Right renal cortex interstitium (tissue), 3 donors: ENCODE results near the gene MAU2. TPM values are rescaled to one million over a fixed set of nuclear protein-coding genes. Genes with fewer than 3 reads are reported as not detected.

Source experiments
- DNase-seq, 3 donors: peaks; one replicate each; pipeline ENCODE4 v3.0.0-alpha.2; 2013; ENCODE audit warnings: low read depth in 3 of 3, low spot score in 2 of 3
- polyA plus RNA-seq, 3 donors: library from polyadenylated mRNA; unstranded; fragments of 120-200 nt; gene quantifications; one replicate each; pipeline ENCODE4 v1.2.1, GENCODE V29; 2013; ENCODE audit not compliant: insufficient read length in 3 of 3

Gene MAU2
- 10 to 100 TPM; 36.6 to 41.3 (median 38.6) TPM for polyA plus RNA-seq

- DNase-seq = peak; percentile 85 to 91 (median 87)
These were observed at the start of gene MAU2, which contains the start of gene SUGP1 for GRCh38 chr19:19320361-19321140. Gene MAU2, plus strand, starts transcription at chr19:19320829. Its CDS starts 31 bp downstream, at chr19:19320860. Gene SUGP1, minus strand, starts transcription at chr19:19320509. Its CDS starts 13 bp downstream, at chr19:19320496.

GRCh38 chr19:19271828-19272599 is 48.6 kb upstream of the MAU2 start:
- DNase-seq = no peak

- no peak for DNase-seq
These were observed 46.5 kb upstream of the MAU2 start for GRCh38 chr19:19274146-19274545.

GRCh38 chr19:19274716-19275565 is 45.7 kb upstream of the MAU2 start:
- DNase-seq = no peak

- no peak for DNase-seq
These were observed 44.2 kb upstream of the MAU2 start for GRCh38 chr19:19276386-19276785.

- DNase-seq = no peak
These were observed 43.8 kb upstream of the MAU2 start for GRCh38 chr19:19276851-19277250.

- DNase-seq = no peak
These were observed 42.3 kb upstream of the MAU2 start for GRCh38 chr19:19278315-19278714.

- DNase-seq = no peak
These were observed 41.5 kb upstream of the MAU2 start for GRCh38 chr19:19279062-19279612.

- no peak for DNase-seq
These were observed 40.8 kb upstream of the MAU2 start for GRCh38 chr19:19279853-19280252.

GRCh38 chr19:19280561-19280960 is 40.1 kb upstream of the MAU2 start:
- DNase-seq = no peak

- no peak for DNase-seq
These were observed 34.9 kb upstream of the MAU2 start for GRCh38 chr19:19285686-19286085.

- DNase-seq = no peak
These were observed 28.0 kb upstream of the MAU2 start for GRCh38 chr19:19292607-19293006.

- DNase-seq = no peak
These were observed 25.7 kb upstream of the MAU2 start for GRCh38 chr19:19294914-19295313.

GRCh38 chr19:19296953-19297689 is 23.5 kb upstream of the MAU2 start:
- no peak for DNase-seq

- DNase-seq = no peak
These were observed 22.9 kb upstream of the MAU2 start for GRCh38 chr19:19297759-19298158.

GRCh38 chr19:19300613-19301012 is 20.0 kb upstream of the MAU2 start:
- DNase-seq = no peak

GRCh38 chr19:19303411-19303810 is 17.2 kb upstream of the MAU2 start:
- DNase-seq = no peak

GRCh38 chr19:19304186-19304965 is 16.3 kb upstream of the MAU2 start:
- DNase-seq = no peak

GRCh38 chr19:19305066-19305465 is 15.6 kb upstream of the MAU2 start:
- DNase-seq = no peak
